HG02852 (cell line): ENCODE data around the gene ABLIM1.

Source experiments
- ATAC-seq: cut with Tn5 transposase; IDR thresholded peaks from one replicate; pipeline ENCODE4 v1.9.1; 2021; ENCODE audit warnings: mild to moderate bottlenecking, moderate library complexity; ENCODE audit not compliant: unreplicated experiment

Gene ABLIM1

DNA sequence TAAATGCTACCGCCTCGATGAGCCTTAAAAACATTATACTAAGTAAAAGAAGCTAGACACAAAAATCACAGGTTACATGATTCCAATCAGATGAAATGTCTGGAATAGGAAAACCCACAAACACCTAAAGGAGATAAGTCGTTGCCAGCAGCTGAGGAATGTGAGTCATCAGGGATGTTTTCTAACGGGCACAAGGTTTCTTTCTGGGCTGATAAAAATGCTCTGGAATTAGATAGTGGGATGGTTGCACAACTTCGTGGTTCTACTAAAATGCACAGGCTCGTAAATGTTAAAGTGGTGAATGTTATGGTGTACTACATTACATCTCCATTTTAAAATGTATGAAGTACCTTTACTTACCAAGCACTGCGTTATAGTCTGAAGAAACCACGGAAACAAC is 9.7 kb downstream of the ABLIM1 start:
- ATAC-seq: no peak

DNA sequence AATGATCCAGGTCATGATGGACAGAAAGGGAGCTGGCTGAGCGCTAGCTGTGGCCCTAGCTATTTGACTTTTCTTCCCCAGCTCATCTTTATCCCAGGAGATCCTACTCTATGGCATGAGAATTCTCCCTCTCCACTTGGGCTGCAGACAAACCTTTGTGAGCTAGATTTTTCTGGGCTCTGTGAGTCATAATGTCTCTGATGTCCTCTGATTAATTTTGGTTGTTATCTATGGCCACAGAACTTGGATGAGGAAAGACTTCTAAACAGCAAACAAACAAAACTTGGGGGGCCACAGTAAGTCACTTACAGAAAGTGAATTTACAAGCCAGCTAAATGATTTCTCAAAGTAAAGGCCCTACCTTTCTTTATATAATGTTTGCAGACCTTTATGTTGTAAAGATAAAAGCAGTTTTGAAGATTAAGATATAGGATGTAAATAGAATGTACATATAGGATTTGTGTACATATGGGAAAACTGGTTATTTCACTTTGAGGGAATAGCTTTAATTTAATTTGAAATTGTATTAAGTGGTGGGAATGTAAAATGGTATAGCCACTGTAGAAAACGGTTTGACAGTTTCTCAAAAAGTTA is 10.4 kb downstream of the ABLIM1 start:
- no peak for ATAC-seq

DNA sequence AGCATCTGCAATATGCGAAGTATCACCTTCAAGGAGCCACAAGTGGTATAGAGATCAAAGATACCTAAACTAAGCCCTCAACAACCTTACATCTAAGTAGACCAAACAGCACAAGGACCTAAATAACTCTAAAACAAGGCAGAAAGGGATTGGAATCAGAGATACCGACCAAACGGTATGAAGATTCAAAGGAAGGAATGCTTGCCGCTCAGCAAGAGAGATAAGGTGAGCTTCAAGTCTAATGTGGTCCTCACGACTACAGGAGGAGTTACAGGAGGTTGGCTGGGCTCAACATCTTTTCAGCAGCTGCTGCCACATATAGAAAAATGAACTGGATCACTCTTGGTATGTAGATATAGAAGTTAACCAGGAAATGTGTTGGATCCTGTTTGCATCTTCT is 11.6 kb downstream of the ABLIM1 start:
- no peak for ATAC-seq

DNA sequence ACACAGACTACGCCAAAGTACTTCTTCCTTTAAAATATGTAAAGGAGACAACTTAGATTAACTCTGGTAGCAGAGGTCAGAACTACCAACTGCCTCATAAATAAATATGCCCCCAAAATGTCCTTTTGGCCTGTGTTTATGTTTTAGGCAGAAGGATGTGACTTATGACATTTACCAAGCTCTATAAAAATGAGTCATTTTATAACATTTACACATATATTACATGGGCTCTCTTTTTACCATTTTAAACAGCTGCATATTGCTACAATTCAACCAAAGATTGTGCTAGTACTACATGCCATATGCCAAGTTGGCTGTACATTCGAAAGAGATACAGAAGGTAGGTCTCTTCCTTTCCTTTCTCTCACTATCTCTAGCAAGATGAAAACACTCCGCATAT is 12.4 kb downstream of the ABLIM1 start:
- ATAC-seq: no peak

DNA sequence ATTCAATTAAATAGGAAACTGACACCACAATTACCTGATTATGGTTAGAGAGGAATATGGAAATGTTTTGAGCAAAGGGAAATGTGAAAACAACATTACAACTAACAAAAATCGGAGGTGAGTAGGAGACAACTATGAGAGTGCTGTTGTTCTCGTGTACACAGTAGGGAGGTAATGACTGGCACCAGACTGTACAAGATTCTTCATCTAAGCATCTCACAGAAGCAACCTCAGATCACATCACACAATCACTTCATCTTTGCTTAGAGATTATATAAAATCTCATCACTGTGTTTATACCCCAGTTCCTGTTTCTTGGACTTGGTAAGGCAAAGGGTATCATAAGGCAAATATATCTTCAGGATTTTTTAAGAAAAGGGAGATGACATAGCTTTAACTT is 14.9 kb downstream of the ABLIM1 start:
- no peak for ATAC-seq

DNA sequence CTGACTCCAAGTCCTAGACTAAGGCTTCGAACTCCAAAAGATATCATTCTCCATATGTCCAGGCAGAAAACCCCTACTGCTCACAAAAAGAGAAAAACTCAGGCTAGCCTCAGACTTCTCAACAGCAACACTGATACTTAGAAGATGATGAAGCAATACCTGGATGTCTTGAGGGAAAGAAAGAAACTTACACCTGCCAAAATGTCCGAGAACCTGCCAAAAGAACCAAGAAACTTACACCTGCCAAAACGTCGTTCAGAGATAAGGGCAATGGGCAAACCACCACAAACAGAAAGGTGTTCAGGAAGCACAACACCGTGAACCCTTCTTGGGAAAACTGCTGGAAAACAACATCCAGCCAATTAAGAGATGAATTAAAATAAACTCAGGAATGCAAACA is 15.3 kb downstream of the ABLIM1 start:
- ATAC-seq: no peak

DNA sequence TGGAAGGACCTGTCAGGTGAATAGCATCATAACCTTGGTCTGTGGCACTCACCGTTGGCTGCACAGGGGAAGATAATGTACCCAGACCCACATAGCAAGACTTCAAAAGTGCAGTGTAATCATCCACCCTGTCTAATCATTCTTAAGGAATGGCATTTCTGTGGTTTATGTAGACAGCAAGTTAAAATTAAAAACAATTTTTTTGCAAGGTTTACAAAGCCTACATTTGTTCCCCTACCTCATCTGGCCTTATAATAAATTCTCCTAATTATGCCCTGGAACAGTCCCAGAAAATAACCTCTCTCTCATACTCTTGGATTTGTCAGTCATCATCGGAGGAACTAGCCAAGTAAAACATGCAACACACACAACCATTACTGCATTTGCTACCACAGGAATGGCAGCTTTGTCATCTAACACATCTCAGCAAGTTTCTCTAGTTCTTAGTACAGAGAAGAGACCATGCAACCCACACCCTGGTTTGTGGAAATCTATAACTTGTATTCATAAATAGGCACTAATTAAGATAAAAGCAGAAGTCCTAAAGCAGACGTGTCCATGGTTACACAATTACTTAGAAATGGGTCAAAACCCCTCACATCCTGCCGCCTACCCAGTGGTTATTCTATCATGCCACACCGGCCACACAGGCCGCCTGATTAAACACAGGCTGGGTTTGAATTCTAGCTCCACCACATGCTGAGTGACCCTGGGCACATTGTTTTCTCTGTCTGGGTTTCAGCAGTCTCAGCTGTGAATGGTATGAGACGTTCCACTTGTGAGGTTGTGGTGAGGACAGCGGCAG is 19.1 kb downstream of the ABLIM1 start:
- ATAC-seq: peak; percentile 52

DNA sequence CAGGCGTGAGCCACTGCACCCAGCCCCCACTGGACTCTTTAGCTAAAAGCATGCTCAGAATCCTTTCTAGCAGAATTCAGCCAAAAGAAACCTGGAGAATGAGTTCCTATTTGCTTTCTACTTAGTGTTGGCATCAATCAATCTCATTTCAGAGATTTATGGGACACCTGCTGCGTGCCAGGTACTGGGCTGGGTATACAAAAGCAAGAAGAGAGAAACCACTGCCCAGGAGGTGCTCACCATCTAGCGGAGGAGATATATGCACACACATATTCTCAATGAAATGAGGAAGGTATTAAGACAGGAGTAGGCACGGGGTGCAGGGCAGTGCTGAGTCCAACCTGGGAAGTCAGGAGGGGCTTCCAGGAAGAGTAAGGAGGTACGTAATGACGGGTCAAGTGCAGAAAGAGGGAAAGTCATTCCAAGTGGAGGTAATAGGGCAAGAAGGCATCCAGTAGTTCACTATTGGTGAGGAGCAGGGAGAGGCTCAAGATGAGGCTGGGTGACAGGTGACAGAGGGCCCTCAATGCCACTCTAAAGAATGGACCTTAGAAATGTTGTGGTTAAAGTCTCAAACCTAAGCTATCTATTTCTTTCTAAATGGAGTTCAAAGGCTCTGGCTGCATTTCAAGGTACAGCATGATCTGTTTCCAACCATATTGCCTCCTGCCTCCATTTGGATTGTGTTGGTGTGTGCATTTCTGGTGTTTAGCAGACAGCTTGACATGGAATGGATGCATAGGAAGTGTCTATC is 22.1 kb downstream of the ABLIM1 start:
- no peak for ATAC-seq

DNA sequence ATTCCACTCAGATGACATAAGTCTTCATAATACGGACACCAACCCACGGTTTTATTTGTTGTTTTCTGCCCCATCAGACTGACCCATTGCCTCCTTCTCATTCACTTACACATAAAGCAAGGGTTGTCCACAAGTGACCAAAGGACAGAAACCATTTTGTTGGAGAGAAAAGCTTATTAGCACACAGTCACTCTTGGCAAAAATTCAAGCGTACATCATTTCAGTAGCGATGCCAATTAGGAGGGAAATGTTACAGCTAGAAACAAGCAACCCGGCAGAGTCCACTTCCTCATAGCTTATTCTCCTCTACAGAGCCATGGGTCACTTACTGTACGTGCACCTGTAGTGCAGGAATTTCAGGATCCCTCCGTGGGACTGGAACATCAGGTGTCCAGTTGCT is 23.0 kb downstream of the ABLIM1 start:
- no peak for ATAC-seq

DNA sequence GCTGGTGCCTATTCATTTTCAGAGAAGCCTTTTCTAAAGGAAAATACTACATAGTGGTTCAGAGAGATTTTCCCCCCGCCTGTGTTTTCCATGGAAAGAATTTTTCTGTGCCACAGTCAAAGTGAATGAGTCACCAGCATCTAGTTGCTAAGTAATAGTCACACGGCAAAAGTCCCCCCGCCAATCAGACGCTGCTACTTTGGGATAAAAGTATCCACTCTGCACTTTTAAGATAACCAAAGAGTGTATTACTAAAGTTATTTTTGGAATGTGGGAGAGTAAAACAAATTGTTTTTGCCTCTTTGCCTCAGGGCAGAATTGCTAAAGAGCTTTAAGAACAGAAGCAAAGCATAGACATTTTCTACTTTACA is 23.5 kb downstream of the ABLIM1 start:
- ATAC-seq: no peak

DNA sequence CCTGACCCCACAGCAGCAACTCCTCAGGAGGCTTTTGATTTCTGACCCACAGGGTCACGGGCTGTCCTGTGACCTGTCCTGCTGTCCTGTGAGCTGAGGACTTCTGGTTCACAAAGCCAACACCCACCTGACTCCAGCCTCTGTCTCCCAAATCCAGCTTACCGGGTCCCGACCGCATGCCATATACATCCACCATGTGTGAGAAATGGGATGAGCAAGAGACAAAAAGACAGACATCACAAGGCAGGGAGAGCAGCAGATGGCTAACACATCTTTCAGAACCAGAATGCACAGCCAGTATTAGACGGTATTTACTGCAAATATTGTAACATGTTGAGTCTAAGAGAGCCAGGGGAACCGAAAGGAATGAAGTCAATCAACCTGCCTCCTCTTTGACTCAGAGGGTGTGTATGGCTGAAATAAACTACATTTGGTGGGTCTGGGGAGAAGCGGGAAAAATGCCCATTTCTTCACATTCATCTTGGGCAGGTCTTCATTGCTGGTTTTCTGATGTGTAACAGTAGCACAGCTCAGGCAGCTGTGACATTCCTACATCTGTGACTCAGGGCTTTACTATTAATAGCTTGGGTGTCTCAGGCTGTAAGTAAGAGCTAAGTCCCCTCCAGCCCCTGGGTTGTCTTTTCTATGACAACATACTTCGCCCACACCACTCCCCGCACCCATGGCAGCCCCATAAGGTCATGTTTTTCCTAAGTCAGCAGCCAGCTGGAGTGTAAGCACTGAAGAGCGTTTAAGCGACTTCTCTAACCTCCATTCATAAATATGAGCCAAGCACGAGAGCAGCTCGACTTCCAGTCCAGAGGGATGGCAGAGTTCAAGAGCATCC is 25.0 kb downstream of the ABLIM1 start:
- peak; percentile 36 for ATAC-seq

DNA sequence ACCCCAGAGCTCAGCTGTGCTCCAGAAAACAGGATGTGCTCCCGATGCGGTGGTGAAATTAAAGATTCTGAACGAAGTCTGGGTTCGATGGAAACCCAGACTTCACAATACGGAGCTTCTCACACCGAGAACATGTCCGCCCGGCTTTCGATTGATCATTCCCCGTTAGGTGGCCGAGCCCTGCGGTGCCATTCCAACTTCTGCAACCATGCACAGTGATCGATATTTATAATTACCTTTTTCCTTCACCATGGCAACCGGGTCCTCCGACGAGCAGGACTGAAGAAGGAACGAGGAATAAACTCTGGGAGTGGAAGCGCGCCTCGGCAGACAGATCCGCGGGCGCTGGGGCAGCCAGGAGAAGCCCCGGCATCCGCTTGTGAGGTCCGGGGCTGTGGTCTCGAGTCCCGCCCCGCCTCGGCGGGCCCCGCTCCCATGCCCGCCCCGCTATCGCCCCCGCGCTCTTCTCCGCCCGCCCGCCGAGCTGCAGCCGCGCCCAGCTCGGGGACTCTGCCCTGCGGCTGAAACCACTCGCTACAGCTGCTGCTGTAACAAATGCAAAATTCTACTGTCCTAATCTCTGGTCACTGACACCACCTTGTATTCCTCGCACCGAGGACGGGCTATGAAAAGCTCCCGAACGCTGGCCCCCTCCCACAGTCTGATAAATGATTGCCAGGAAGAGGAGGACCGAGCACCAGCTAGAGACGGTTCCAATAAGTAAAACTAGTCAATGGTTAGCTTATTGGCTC is 26.2 kb downstream of the ABLIM1 start:
- ATAC-seq: peak; percentile 63

DNA sequence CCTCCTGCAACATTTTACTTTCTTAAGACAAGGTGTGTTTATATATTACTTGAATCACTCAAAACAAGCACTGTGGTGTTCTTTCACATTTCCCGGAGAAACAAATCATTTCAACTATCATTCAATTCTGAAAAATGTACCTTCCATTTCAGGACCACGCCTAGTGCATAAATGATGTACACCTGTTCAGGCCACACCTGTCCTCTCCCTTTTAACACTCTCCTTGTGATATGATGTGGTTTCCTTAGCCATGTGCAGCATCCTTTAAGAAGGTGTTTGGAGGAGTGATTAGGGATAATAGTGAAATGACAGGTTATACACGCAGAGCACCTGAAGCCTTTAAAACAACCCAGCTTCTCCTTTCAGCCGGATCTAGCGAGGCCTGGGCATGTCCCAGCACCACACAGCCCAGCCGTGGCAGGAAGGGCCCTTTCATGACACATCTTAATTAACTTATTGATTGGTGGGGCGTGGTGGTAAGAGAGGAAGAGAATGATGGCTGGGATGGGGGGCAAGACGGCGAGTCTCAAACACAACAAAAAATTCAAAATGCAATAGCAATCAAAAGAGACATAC is 26.9 kb downstream of the ABLIM1 start:
- ATAC-seq: no peak

DNA sequence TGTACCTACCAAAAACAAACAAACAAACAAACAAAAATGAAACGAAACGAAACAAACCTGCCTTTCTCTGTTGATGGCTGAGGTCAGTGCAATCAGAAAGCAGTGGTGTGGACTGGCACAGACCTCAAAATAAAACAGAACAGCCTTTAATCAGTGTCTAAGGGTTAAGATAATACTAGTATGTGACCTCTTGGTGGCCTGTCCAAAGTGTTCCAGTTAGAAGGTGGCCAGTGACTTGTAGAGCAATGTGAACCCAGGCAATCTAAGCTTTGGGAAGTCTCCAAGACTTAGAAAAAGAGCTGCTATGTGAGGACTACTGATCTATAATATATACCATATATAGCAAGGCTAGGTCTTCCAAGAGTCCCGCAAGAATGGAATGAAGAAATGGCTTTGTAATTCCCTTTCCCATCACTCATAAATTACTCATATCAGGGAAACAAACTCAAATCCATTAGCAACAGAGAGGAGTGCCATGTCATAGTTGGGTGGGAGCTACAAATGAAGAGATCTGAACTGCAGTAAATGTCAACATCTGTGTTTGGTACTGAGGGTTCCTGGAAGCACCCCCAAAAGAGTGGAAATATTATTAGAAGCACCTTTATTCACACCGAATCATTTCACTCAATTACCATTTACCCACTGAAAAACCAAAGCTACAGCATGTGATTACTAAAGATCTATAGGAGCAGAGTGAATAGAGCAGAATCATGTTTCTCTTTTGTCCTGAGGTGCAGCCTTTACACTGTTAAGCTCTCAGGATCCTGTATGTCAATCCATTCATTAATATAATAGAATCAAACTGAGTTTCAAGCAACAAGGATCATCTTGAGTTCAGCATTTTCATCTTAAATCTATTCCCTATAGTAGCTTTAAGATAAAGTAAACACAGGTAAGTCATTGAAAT is 28.0 kb downstream of the ABLIM1 start:
- ATAC-seq: no peak

DNA sequence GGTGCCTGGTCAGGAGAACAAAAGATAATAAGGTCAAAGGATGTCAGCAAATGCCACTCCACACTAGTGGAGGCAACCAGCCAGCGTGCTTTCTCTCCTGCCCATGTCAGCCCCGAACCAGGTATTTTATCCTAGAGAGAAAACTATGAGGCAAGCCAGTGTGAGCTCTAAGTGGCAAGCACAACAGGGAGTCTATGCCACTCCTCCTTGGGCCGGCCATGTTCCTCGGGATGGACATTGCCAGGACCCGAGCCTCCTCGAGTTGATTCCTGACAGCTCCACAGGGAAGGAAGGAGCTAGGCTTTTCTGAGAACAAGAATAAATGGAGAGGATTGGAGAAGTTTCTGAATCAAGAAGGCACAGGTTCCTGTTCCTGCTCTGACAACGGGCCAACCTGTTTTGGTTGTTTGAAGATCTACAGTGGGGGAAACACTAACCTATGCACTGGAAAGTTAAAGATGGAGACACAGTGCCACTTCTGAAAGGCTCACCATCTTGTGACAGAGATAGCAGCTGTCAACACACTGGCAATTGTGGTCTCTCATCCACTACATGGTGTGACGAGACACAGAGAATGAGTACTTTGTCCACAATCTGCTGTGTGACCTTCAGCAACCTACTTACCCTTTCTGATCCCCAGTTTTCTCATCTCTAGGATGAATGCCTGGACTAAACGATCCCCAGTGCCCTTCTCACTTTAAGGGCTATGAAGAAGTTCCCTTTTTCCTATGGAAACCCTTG is 28.8 kb downstream of the ABLIM1 start:
- no peak for ATAC-seq

DNA sequence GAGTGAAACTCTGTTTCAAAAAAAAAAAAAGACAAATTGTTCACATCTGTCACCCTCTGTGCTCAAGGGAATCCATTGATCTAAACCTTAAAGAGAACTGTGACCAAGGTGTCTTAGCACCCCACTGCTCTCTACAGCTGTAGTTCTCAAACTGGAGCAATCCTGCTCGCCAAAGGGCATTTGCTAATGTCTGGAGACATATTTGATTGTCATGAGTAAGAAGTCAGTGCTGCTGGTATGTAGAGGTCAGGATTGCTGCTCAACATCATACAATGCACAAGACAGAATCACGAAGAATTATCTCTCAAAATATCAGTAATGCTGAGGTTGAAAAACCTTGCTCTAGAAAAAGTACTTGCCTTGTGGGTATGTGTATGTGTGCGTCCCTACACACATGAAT is 30.0 kb downstream of the ABLIM1 start:
- ATAC-seq: no peak

DNA sequence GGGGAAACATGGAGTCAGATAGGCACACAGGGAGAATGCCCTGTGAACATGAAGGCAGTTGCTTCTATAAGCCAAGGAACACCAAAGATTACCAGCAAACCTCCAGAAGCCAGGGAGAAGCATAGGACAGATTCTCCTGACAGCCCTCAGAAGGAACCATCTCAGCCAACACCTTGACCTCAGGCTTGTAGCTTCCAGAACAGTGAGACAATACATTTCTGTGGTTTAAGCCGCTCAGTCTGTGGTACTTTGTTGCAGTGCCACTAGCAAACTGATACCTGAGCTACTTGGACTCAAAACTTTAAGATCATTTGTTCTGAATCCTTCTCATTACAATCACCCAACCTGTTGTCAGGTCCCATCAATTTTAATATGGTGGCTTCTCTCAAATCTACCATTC is 31.2 kb downstream of the ABLIM1 start:
- no peak for ATAC-seq
